Activated T-cell treated with anti-CD3 and anti-CD28 coated beads, Interleukin-2, amount 50 U/mL, for 72 hours (primary cell): ENCODE measurements around the gene STON1. TPM values are rescaled to one million over a fixed set of nuclear protein-coding genes. Genes with fewer than 3 reads are reported as not detected.
"Not testable (repeated sequence)": the region's sequence is repeated elsewhere in the genome, so short reads cannot be mapped to it uniquely, and the experiment has no call there.

Source experiments
- ATAC-seq, 2 donors: fragments of 150-1000 bp; cut with Tn5 transposase; replicated peaks in 1 of 2; 2 replicates each; pipeline ENCODE4 v1.10.0; 2021; ENCODE audit warnings: moderate library complexity in 2 of 2, mild to moderate bottlenecking in 1 of 2
- DNase-seq, 2 donors: peaks; one replicate each; pipeline ENCODE4 v3.0.0; 2021 to 2022; ENCODE audit warnings: mixed read lengths in 1 of 2
- H3K27ac Mint-ChIP-seq: one replicate; pipeline ENCODE4 v1.8.0; 2022; ENCODE audit warnings: mild to moderate bottlenecking, moderate library complexity, mixed read lengths
- H3K27me3 Mint-ChIP-seq: one replicate; pipeline ENCODE4 v1.8.0; 2022; ENCODE audit warnings: low read depth, mixed read lengths
- H3K36me3 Mint-ChIP-seq, 2 donors: one replicate each; pipeline ENCODE4 v1.8.0; 2022; ENCODE audit warnings: mixed read lengths in 2 of 2, mild to moderate bottlenecking in 1 of 2; ENCODE audit not compliant: insufficient read depth in 2 of 2
- H3K4me1 Mint-ChIP-seq: one replicate; pipeline ENCODE4 v1.8.0; 2022; ENCODE audit warnings: low read depth, mixed read lengths
- H3K4me3 Mint-ChIP-seq, 2 donors: one replicate each; pipeline ENCODE4 v1.8.0; 2022; ENCODE audit warnings: mild to moderate bottlenecking in 2 of 2, mixed read lengths in 2 of 2, moderate library complexity in 2 of 2
- H3K9me3 Mint-ChIP-seq, 2 donors: one replicate each; pipeline ENCODE4 v1.8.0; 2022; ENCODE audit warnings: mixed read lengths in 2 of 2
- total RNA-seq, 2 donors: library from RNA; stranded (reverse); gene quantifications; one replicate each; pipeline ENCODE4 v1.2.3, GENCODE V29; 2022

Gene STON1
- total RNA-seq, 2 donors from 2014 or later: 1.9 to 2.8 TPM

DNA sequence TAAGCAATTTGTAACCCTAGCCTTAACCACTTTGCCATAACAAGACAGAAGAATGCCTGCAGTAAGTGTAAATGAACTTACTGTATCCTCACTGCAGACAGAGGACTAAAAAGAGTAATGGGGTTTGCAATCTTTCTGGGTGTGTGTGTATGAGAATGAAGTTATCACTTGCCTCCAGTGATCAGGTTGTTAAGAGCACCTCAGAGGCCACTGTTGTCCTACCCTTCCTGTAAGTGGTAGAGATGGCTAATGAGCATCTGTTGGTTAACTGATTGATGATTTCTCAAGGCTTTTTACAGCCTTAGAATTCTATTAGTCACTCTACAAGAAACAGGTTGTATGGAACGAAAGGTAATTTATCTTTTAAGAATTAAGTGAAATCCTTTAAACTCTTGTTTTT is 60.1 kb downstream of the STON1 start:
- Mint-ChIP-seq H3K4me3 (no peak overlapping the region), H3K27ac (no peak overlapping the region), H3K36me3 (no peaks in the 10 kb centered on the region), H3K27me3 (no peaks in the 10 kb centered on the region), H3K9me3 (no peaks in the 10 kb centered on the region), H3K4me1 (peaks cover 16% of the 10 kb centered on the region)
- no peak for ATAC-seq
- DNase-seq: no peak

DNA sequence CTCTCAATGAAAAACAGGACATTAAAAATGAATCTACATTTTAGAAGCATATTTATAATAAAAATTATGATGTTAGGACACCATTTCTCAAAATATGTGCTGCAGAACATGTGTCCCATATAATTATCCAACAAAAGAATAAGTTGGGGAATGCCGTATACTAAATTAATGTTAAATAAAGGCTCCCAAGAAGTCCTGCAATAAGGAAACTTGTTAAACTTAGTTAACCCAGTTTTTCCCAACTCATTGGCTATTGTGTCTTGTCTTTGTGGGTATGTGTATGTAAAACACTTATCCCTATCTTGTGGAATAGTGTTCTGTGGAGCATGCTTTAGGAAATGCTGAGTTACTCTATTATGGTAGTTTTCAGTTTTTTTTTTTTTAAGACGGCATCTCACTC is 62.1 kb downstream of the STON1 start:
- no peak overlapping the region for H3K4me3 Mint-ChIP-seq
- no peak overlapping the region for H3K27ac Mint-ChIP-seq
- H3K9me3 Mint-ChIP-seq: no peaks in the 10 kb centered on the region
- peaks cover 8% of the 10 kb centered on the region for H3K4me1 Mint-ChIP-seq
- DNase-seq (no peak), ATAC-seq (no peak)
- no peaks in the 10 kb centered on the region for H3K36me3 Mint-ChIP-seq
- H3K27me3 Mint-ChIP-seq: no peaks in the 10 kb centered on the region

DNA sequence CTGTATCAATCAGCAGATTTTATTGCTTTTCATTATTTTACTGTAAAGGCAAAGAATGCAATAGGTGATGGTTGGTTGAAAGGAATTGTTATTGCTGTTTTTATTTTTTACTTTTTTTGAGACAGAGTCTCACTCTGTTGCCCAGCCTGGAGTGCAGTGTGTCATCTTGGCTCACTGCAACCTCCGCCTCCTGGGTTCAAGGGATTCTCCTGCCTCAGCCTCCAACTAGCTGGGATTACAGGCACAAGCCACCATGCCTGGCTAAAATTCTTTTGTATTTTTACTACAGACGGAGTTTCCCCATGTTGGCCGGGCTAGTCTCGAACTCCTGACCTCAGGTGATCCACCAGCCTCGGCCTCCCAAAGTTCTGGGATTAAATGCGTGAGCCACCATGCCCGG is 66.8 kb downstream of the STON1 start:
- not testable (repeated sequence) for H3K27ac Mint-ChIP-seq, H3K4me3 Mint-ChIP-seq, H3K9me3 Mint-ChIP-seq, H3K36me3 Mint-ChIP-seq, H3K4me1 Mint-ChIP-seq, ATAC-seq, DNase-seq, H3K27me3 Mint-ChIP-seq

- Mint-ChIP-seq H3K4me3 (no peak overlapping the region), H3K27me3 (no peaks in the 10 kb centered on the region), H3K9me3 (no peaks in the 10 kb centered on the region), H3K36me3 (no peaks in the 10 kb centered on the region), H3K27ac (no peak overlapping the region), H3K4me1 (no peaks in the 10 kb centered on the region)
- no peak for ATAC-seq
- no peak for DNase-seq
These were observed 67.5 kb downstream of the STON1 start for GRCh38 chr2:48597492-48597891.

DNA sequence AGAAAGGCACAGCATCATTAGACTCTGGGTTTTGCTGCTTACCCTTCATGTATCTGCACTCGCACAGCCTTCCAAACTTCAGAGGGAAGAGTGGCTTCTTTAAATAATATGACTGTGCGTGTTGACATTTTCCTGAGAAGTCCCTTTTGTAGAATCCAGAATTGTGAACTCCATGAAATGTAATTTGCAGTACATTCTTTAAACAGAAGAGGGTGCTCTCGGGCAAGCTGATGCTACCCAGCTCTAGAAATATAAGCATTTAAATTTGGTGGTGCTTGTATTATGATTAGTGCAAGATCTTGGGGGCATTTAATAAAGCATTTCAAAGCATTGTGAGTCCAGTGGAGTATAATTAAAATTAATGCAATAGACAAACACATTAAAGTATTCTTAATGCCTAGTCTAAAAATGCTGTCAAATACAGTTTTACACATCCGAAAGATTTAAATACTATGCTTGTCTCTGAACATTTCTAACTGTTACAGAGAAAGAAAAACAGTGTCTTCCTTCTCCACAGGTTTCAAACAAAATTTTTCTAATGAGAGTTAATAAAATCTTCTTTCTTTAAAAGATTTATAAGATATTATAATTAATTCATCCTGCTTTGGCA is 70.4 kb downstream of the STON1 start:
- Mint-ChIP-seq H3K36me3 (no peaks in the 10 kb centered on the region), H3K4me3 (no peak overlapping the region), H3K27ac (no peak overlapping the region), H3K27me3 (no peaks in the 10 kb centered on the region), H3K4me1 (no peaks in the 10 kb centered on the region), H3K9me3 (no peaks in the 10 kb centered on the region)
- no peak for ATAC-seq
- DNase-seq: peak in 1 of 2 donors; percentile 16

DNA sequence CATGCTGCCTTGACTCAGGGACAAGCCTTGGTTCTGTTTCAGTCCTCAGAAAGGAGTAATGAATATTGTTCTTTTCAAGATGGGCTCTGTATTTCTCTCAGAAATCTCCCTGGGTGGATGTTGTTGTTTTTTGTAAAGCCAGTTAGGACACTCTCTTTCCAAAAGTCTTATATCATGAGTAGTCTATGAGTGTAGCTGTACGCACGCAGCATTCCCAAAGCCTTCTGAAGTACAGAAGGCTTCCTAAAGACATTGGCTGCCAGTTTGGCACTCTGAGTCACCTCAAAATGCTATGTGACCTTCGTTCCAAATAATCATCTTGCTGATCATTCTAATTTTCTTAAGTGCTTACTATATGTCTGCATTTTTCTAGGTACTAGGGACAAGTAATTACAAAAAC is 71.0 kb downstream of the STON1 start:
- DNase-seq: no peak
- Mint-ChIP-seq H3K9me3 (no peaks in the 10 kb centered on the region), H3K27ac (no peak overlapping the region), H3K4me3 (no peak overlapping the region), H3K27me3 (no peaks in the 10 kb centered on the region), H3K4me1 (no peaks in the 10 kb centered on the region), H3K36me3 (no peaks in the 10 kb centered on the region)
- ATAC-seq: no peak

GRCh38 chr2:48601349-48601748 is 71.4 kb downstream of the STON1 start:
- Mint-ChIP-seq H3K4me3 (no peak overlapping the region), H3K27me3 (no peaks in the 10 kb centered on the region), H3K9me3 (no peaks in the 10 kb centered on the region), H3K27ac (no peak overlapping the region), H3K36me3 (no peaks in the 10 kb centered on the region), H3K4me1 (no peaks in the 10 kb centered on the region)
- peak; percentile 15 for DNase-seq
- ATAC-seq: no peak

DNA sequence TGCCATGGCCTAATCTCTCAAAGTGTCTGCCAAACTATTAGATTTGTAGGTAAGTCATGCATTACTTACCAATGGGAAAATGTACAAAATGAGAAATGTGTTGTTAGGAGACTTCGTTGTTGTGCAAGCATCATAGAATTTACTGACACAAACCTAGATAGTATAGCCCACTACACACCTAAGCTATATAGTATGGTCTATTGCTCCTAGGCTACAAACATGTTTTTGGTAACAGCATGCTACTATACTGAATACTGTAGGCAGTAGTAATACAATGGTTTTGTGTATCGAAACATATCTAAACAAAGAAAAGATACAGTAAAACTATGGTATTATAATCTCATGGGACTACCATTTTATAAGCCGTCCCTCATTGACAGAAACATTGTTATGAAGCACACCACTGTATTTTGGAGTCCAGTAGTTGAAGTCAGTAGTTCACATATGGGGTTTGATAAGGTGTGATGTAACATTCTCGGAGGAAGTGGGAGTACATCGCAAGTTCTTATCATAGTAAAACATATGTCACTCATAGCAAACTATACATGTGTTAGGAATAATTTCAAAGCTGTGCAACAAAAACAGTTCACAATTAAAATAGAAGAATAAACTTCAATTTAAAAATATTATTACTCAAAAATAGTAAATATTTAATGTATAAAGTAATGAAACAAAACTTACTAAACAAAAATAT is 75.7 kb downstream of the STON1 start:
- ATAC-seq (no peak), DNase-seq (no peak)
- Mint-ChIP-seq H3K9me3 (no peaks in the 10 kb centered on the region), H3K27me3 (no peaks in the 10 kb centered on the region), H3K36me3 (no peaks in the 10 kb centered on the region), H3K4me1 (no peaks in the 10 kb centered on the region), H3K27ac (no peak overlapping the region), H3K4me3 (no peak overlapping the region)

DNA sequence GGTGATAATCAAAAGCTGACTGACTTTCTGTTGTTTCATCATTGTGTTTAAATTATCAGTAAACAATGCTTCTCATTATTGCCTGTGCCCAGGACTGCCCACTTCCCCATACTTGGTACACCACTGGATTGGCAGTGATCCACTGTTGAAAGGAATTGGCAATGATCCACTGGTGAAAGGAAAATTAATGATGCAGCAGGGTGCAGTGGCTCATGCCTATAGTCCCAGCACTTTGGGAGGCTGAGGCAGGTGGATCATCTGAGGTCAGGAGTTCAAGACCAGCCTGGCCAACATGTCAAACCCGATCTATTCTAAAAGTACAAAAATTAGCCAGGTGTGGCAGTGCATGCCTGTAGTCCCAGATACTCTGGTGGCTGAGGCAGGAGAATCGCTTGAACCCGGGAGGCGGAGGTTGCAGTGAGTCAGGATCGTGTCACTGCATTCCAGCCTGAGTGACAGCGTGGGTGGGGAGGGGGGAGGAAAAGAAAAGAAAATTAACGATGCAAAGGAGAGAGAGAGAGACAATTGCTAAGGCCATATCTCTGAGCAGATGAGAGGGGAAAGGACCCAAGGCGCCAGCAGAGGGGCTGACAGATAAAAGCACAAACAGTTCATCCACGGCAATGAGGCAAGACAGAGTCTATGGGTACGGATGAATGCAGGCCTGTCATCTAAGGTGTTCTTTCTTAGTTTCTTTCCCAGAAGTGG is 77.5 kb downstream of the STON1 start:
- Mint-ChIP-seq H3K27me3 (no peaks in the 10 kb centered on the region), H3K36me3 (no peaks in the 10 kb centered on the region), H3K4me1 (no peaks in the 10 kb centered on the region), H3K27ac (no peak overlapping the region), H3K9me3 (no peaks in the 10 kb centered on the region), H3K4me3 (no peak overlapping the region)
- no peak for ATAC-seq
- no peak for DNase-seq

- no peak for ATAC-seq
- no peak overlapping the region for H3K27ac Mint-ChIP-seq
- H3K27me3 Mint-ChIP-seq: peaks cover 5% of the 10 kb centered on the region
- no peaks in the 10 kb centered on the region for H3K4me1 Mint-ChIP-seq
- no peak for DNase-seq
- no peaks in the 10 kb centered on the region for H3K9me3 Mint-ChIP-seq
- no peaks in the 10 kb centered on the region for H3K36me3 Mint-ChIP-seq
- H3K4me3 Mint-ChIP-seq: no peak overlapping the region
These were observed 83.3 kb downstream of the STON1 start for GRCh38 chr2:48613211-48613610.

DNA sequence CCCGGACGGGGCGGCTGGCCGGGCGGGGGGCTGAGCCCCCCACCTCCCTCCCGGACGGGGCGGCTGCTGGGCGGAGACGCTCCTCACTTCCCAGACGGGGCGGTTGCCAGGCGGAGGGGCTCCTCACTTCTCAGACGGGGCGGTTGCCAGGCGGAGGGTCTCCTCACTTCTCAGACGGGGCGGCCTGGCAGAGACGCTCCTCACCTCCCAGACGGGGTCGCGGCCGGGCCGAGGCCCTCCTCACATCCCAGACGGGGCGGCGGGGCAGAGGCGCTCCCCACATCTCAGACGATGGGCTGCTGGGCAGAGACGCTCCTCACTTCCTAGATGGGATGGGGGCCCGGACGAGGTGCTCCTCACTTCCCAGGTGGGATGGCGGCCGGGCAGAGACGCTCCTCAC is 84.6 kb downstream of the STON1 start:
- not testable (repeated sequence) for H3K36me3 Mint-ChIP-seq, H3K4me1 Mint-ChIP-seq, H3K4me3 Mint-ChIP-seq, H3K27me3 Mint-ChIP-seq, DNase-seq, H3K9me3 Mint-ChIP-seq, ATAC-seq, H3K27ac Mint-ChIP-seq

GRCh38 chr2:48617618-48618017 is 87.7 kb downstream of the STON1 start, which contains the start of gene GTF2A1L:
Gene GTF2A1L, plus strand, starts transcription at chr2:48617856. Its CDS starts 19 bp downstream, at chr2:48617875.
- Mint-ChIP-seq H3K4me3 (no peak within 1 kb of the TSS), H3K36me3 (no peaks in the 10 kb centered on the region), H3K9me3 (no peaks in the 10 kb centered on the region), H3K27ac (no peak within 1 kb of the TSS), H3K4me1 (no peaks in the 10 kb centered on the region), H3K27me3 (peaks cover 5% of the 10 kb centered on the region)
- DNase-seq: no peak
- no peak for ATAC-seq

GRCh38 chr2:48619526-48619925 is 89.6 kb downstream of the STON1 start:
- no peaks in the 10 kb centered on the region for H3K36me3 Mint-ChIP-seq
- H3K4me3 Mint-ChIP-seq: no peak overlapping the region
- no peak overlapping the region for H3K27ac Mint-ChIP-seq

More at GRCh38 chr2:48619526-48619925, 89.6 kb downstream of the STON1 start:
- peaks cover 0 to 2% of the 10 kb centered on the region in 2 donors for H3K9me3 Mint-ChIP-seq
- H3K27me3 Mint-ChIP-seq: peaks cover 5% of the 10 kb centered on the region
- ATAC-seq (no peak), DNase-seq (no peak)
- no peaks in the 10 kb centered on the region for H3K4me1 Mint-ChIP-seq
